Activated CD4-positive, alpha-beta T cell treated with anti-CD3 and anti-CD28 coated beads, Interleukin-2, amount 10 ng/mL, durations not matched to agents 24 days and 14 days (primary cell): ENCODE data around the gene KCTD1. TPM values are rescaled to one million over a fixed set of nuclear protein-coding genes. Genes with fewer than 3 reads are reported as not detected.
A peak's percentile ranks its signal among the peaks of the same experiment; 100 is the strongest.

Source experiments
- DNase-seq: peaks from one replicate; pipeline ENCODE4 v3.0.0; 2022
- H3K27ac Mint-ChIP-seq: one replicate; pipeline ENCODE4 v1.8.0; 2022; ENCODE audit warnings: mild to moderate bottlenecking, mixed read lengths
- H3K27me3 Mint-ChIP-seq: one replicate; pipeline ENCODE4 v1.8.0; 2022; ENCODE audit warnings: mixed read lengths
- H3K36me3 Mint-ChIP-seq: one replicate; pipeline ENCODE4 v1.8.0; 2022; ENCODE audit warnings: low read depth, mild to moderate bottlenecking, mixed read lengths
- H3K4me1 Mint-ChIP-seq: one replicate; pipeline ENCODE4 v1.8.0; 2021; ENCODE audit warnings: mixed read lengths
- H3K4me3 Mint-ChIP-seq: one replicate; pipeline ENCODE4 v1.8.0; 2022; ENCODE audit warnings: mild to moderate bottlenecking, moderate library complexity, mixed read lengths
- H3K9me3 Mint-ChIP-seq: one replicate; pipeline ENCODE4 v1.8.0; 2021; ENCODE audit warnings: mixed read lengths
- intact Hi-C: fragments of 100-400 bp; cut with micrococcal nuclease; formaldehyde crosslinking; loops from one replicate; pipeline ENCODE4 v1.15.1; 2023
- total RNA-seq: library from RNA; stranded (reverse); gene quantifications from 2 replicates; pipeline ENCODE4 v1.2.3, GENCODE V29; 2022

KCTD1 gene
- total RNA-seq, 1 donor from 2014 or later: 5.0 TPM

- peak overlapping the region; percentile 54 for H3K27ac Mint-ChIP-seq
- no peak for DNase-seq
- H3K9me3 Mint-ChIP-seq: no peaks in the 10 kb centered on the region
- H3K4me1 Mint-ChIP-seq: peaks cover 15% of the 10 kb centered on the region
- intact Hi-C loops: loop anchor here (5.0 kb wide), 1 partner anchor 89 kb away; the partner anchor contains the start of gene KCTD1
- no peaks in the 10 kb centered on the region for H3K27me3 Mint-ChIP-seq
- H3K36me3 Mint-ChIP-seq: no peaks in the 10 kb centered on the region
- H3K4me3 Mint-ChIP-seq: no peak overlapping the region
Observed at GRCh38 chr18:26458526-26459232, 89.7 kb downstream of the KCTD1 start.

GRCh38 chr18:26457611-26458353, 90.6 kb downstream of the KCTD1 start:
- Mint-ChIP-seq H3K36me3 (no peaks in the 10 kb centered on the region), H3K27ac (no peak overlapping the region), H3K27me3 (no peaks in the 10 kb centered on the region), H3K4me1 (peaks cover 15% of the 10 kb centered on the region), H3K4me3 (no peak overlapping the region), H3K9me3 (no peaks in the 10 kb centered on the region)
- intact Hi-C loops: loop anchor here (5.0 kb wide), 1 partner anchor 90 kb away; the partner anchor contains the start of gene KCTD1
- no peak for DNase-seq

GRCh38 chr18:26457195-26457594, 91.2 kb downstream of the KCTD1 start:
- Mint-ChIP-seq H3K4me1 (peaks cover 15% of the 10 kb centered on the region), H3K36me3 (no peaks in the 10 kb centered on the region), H3K27me3 (no peaks in the 10 kb centered on the region), H3K4me3 (no peak overlapping the region), H3K27ac (no peak overlapping the region), H3K9me3 (no peaks in the 10 kb centered on the region)
- intact Hi-C loops: loop anchor here (5.0 kb wide), 1 partner anchor 90 kb away; the partner anchor contains the start of gene KCTD1
- DNase-seq: no peak

GRCh38 chr18:26456070-26456491, 92.3 kb downstream of the KCTD1 start:
- intact Hi-C loops: loop anchor here (5.0 kb wide), 1 partner anchor 91 kb away; the partner anchor contains the start of gene KCTD1
- Mint-ChIP-seq H3K4me3 (no peak overlapping the region), H3K9me3 (no peaks in the 10 kb centered on the region), H3K4me1 (peaks cover 15% of the 10 kb centered on the region), H3K27ac (no peak overlapping the region), H3K36me3 (no peaks in the 10 kb centered on the region), H3K27me3 (peaks cover under 1% of the 10 kb centered on the region)
- DNase-seq: no peak

- DNase-seq: no peak
- H3K36me3 Mint-ChIP-seq: no peaks in the 10 kb centered on the region
- H3K4me3 Mint-ChIP-seq: no peak overlapping the region
- intact Hi-C loops: loop anchor here (5.0 kb wide), 1 partner anchor 92 kb away; the partner anchor contains the start of gene KCTD1
- H3K4me1 Mint-ChIP-seq: peaks cover 14% of the 10 kb centered on the region
- H3K9me3 Mint-ChIP-seq: no peaks in the 10 kb centered on the region
- peaks cover 3% of the 10 kb centered on the region for H3K27me3 Mint-ChIP-seq
- no peak overlapping the region for H3K27ac Mint-ChIP-seq
Observed at GRCh38 chr18:26455639-26456038, 92.7 kb downstream of the KCTD1 start.

DNA sequence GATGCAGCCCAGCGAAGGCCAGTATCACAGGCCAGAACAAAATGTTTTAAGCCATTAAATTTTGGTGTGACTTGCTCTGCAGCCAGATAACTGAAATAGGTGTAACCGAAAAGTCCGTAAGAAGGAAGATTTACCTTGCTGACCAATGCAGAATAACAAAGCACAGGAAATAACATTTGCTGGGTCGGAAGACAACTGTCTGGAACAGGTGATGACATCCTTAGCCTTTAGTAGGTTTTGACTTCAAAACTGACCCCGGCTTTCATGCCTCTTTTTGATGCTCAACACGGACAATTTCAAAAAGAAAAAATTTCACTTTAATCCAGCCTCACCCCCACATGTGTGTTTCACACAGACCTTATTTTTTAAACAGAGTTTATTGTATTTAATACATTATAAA, 93.7 kb downstream of the KCTD1 start:
- intact Hi-C loops: loop anchor here (5.0 kb wide), 1 partner anchor 93 kb away; the partner anchor contains the start of gene KCTD1

DNA sequence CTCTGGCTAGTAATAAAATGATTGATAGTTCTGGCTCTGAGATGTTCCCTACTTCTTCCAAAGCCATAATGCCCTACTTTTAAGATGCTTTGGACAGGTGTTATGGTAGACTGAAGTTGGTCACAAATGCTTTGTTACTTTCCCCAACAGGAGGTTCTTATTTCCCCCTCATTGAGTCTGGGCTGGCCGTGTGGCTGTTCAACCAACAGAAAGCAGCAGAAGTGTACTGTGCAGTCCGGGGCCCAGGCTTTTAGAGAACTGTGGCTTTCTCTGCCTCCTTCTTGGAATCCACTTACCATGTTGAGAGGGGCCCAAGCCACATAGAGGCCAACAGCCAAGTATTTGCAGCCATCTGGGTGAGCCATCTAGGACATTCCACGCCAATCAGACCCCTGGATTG, 94.2 kb downstream of the KCTD1 start:
- Mint-ChIP-seq H3K36me3 (no peaks in the 10 kb centered on the region), H3K4me1 (peaks cover 9% of the 10 kb centered on the region), H3K27me3 (peaks cover 5% of the 10 kb centered on the region), H3K27ac (no peak overlapping the region), H3K9me3 (no peaks in the 10 kb centered on the region), H3K4me3 (no peak overlapping the region)
- intact Hi-C loops: no loop called here
- no peak for DNase-seq

More for the DNA sequence above, 93.7 kb downstream of the KCTD1 start:
- DNase-seq: no peak
- Mint-ChIP-seq H3K4me3 (no peak overlapping the region), H3K27me3 (peaks cover 5% of the 10 kb centered on the region), H3K36me3 (no peaks in the 10 kb centered on the region), H3K9me3 (no peaks in the 10 kb centered on the region), H3K4me1 (peaks cover 11% of the 10 kb centered on the region), H3K27ac (no peak overlapping the region)

- no peak overlapping the region for H3K27ac Mint-ChIP-seq
- DNase-seq: no peak
- intact Hi-C loops: no loop called here
Observed at GRCh38 chr18:26453386-26453901, 94.9 kb downstream of the KCTD1 start.

DNA sequence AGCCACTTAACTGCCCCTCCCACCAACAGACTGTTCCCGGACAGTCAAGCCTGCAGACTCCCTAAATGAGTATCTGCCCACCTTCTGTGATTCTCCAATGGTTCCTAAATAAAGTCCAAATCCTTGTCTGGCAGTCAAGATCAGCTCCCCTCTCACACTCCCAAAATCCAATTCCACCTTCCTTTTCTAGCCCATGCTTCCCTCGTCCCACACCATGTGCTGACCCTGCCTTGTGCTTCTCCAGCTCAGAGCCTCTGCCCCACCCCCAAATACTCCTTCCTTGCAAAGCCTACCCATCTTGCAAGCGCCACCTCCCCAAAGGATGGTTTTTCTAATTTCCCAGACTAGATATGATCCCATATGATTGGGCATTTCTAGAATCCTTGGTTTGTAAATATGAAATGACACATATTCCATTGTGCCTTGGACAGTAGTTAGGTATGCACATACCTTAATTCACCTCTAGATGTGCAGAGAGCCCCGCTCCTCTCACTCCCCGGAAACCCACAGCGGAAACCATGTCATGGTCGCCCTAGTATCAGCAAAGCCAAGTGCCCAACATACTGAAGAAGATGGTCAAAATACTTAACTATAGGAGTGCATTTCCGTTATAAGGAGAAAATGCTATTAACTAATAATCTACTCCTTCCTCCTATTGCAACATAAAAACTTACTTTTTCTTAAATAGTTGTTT, 97.2 kb downstream of the KCTD1 start:
- no peak overlapping the region for H3K27ac Mint-ChIP-seq
- H3K36me3 Mint-ChIP-seq: no peaks in the 10 kb centered on the region

More at GRCh38 chr18:26453386-26453901, 94.9 kb downstream of the KCTD1 start:
- peaks cover 5% of the 10 kb centered on the region for H3K27me3 Mint-ChIP-seq
- H3K4me1 Mint-ChIP-seq: peaks cover 2% of the 10 kb centered on the region
- no peaks in the 10 kb centered on the region for H3K36me3 Mint-ChIP-seq
- no peak overlapping the region for H3K4me3 Mint-ChIP-seq
- H3K9me3 Mint-ChIP-seq: no peaks in the 10 kb centered on the region

GRCh38 chr18:26448714-26449159, 99.6 kb downstream of the KCTD1 start:
- H3K36me3 Mint-ChIP-seq: no peaks in the 10 kb centered on the region
- H3K9me3 Mint-ChIP-seq: no peaks in the 10 kb centered on the region
- intact Hi-C loops: no loop called here
- no peaks in the 10 kb centered on the region for H3K4me1 Mint-ChIP-seq
- H3K27me3 Mint-ChIP-seq: peaks cover 9% of the 10 kb centered on the region
- no peak for DNase-seq
- no peak overlapping the region for H3K4me3 Mint-ChIP-seq
- no peak overlapping the region for H3K27ac Mint-ChIP-seq

More for the DNA sequence above, 97.2 kb downstream of the KCTD1 start:
- H3K9me3 Mint-ChIP-seq: no peaks in the 10 kb centered on the region
- no peak overlapping the region for H3K4me3 Mint-ChIP-seq
- intact Hi-C loops: no loop called here
- peaks cover 5% of the 10 kb centered on the region for H3K27me3 Mint-ChIP-seq
- DNase-seq: no peak
- H3K4me1 Mint-ChIP-seq: no peaks in the 10 kb centered on the region

GRCh38 chr18:26443853-26444252, 104.5 kb downstream of the KCTD1 start:
- Mint-ChIP-seq H3K36me3 (no peaks in the 10 kb centered on the region), H3K27me3 (peaks cover 11% of the 10 kb centered on the region), H3K27ac (no peak overlapping the region), H3K9me3 (no peaks in the 10 kb centered on the region), H3K4me3 (no peak overlapping the region), H3K4me1 (no peaks in the 10 kb centered on the region)
- no peak for DNase-seq
- intact Hi-C loops: no loop called here

DNA sequence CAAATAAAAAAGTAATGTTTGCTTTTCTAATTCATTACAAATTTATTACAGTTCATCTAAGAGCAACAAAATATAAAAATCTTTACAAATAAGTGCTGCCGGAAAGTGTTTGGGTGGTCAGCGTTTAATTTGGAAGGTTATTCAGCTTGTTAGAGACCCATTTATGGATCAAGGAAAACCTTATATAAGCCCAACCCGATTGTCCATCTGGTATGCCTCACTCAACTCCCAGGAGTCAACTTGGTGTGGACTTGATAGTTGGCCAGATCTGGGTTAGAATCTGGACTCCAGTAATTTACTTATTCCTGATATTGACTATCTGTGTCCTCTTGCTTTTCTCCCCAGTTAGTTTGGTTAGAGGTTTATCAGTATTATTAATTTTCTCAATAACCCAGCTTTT, 106.2 kb downstream of the KCTD1 start:
- H3K4me1 Mint-ChIP-seq: no peaks in the 10 kb centered on the region
- H3K27me3 Mint-ChIP-seq: peaks cover 11% of the 10 kb centered on the region
- H3K27ac Mint-ChIP-seq: no peak overlapping the region
- no peak overlapping the region for H3K4me3 Mint-ChIP-seq
- H3K9me3 Mint-ChIP-seq: no peaks in the 10 kb centered on the region
- no peaks in the 10 kb centered on the region for H3K36me3 Mint-ChIP-seq
- intact Hi-C loops: no loop called here
- DNase-seq: no peak

DNA sequence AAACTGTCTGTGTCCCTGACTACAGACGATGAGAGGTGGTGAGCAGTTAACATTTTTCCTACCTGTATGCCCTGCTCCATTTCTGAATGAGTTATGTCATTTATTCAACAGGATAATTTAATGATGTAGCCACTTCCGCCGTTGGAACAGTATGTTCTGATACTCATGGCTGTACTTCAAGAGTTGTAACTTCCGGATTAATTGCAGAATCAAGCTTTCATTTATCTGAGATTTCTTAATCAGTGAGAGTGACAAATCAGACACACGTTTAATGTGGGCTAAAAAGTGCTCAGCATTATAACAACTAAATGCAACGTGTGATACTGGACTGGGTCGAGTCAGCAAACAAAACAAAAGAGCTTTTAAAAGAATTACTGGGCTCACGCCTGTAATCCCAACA, 107.7 kb downstream of the KCTD1 start:
- Mint-ChIP-seq H3K27ac (no peak overlapping the region), H3K9me3 (no peaks in the 10 kb centered on the region), H3K4me3 (no peak overlapping the region)

More for the DNA sequence above, 107.7 kb downstream of the KCTD1 start:
- no peaks in the 10 kb centered on the region for H3K36me3 Mint-ChIP-seq
- H3K27me3 Mint-ChIP-seq: peaks cover 13% of the 10 kb centered on the region
- intact Hi-C loops: no loop called here
- no peaks in the 10 kb centered on the region for H3K4me1 Mint-ChIP-seq
- no peak for DNase-seq
